Measurements from ENCODE around the gene SYDE2.

GRCh38 chr1:85195703-85196102 lies 5.1 kb downstream of the SYDE2 start:
- TF ChIP-seq CTCF (IDR thresholded peaks at IDR 0.05) (no peak), POLR2AphosphoS5 (IDR thresholded peaks at IDR 0.05) (no peak), POLR2A (IDR thresholded peaks at IDR 0.05) (no peak), EP300 (IDR thresholded peaks at IDR 0.05) (no peak)

Data from upper lobe of left lung (tissue), 4 donors.